B cell (primary cell): ENCODE data around the gene LIPG. TPM values are rescaled to one million over a fixed set of nuclear protein-coding genes. Genes with fewer than 3 reads are reported as not detected.

ENCODE experiments used
- ATAC-seq: fragments of 200-7000 bp; cut with Tn5 transposase; one replicate; pipeline ENCODE4 v1.10.0; 2021; ENCODE audit warnings: low read depth, mild to moderate bottlenecking, moderate number of reproducible peaks, moderate library complexity
- CTCF ChIA-PET: fragments of 350-600 bp; sonication (Branson Sonifier 250); formaldehyde crosslinking; loops from one replicate; lab custom pipeline; 2021; ENCODE audit warnings: antibody characterized with exemption, inconsistent platforms; lab: Charles Lee
- POLR2A ChIA-PET: fragments of 350-600 bp; sonication (Branson Sonifier 250); formaldehyde crosslinking; loops from one replicate; lab custom pipeline; 2021; ENCODE audit warnings: antibody characterized with exemption; lab: Charles Lee
- DNase-seq: peaks from one replicate; pipeline ENCODE4 v3.0.0; 2013
- H2AFZ ChIP-seq: 2 replicates; pipeline ENCODE4 v1.6.1; 2012; ENCODE audit warnings: mild to moderate bottlenecking, low read depth, low read length; ENCODE audit not compliant: insufficient read depth, poor library complexity, severe bottlenecking
- H3K27ac ChIP-seq, 2 donors: 1 replicate in 1 of 2; 2 replicates in 1 of 2; pipeline ENCODE4 v1.5.1; 2012 to 2013; ENCODE audit warnings: low read length in 2 of 2, mild to moderate bottlenecking in 2 of 2, moderate library complexity in 1 of 2
- H3K27me3 ChIP-seq, 4 experiments: fragments of 200-600 bp in 1 of 4; sonication (generic) in 1 of 4; replicated peaks in 1 of 4; 1 replicate in 2 of 4; 2 replicates in 2 of 4; pipeline versions ENCODE4 v1.6.1 to v1.7.0; 2013 to 2016; ENCODE audit warnings: low read length in 3 of 4, mild to moderate bottlenecking in 2 of 4, mixed read lengths in 1 of 4, moderate library complexity in 1 of 4; ENCODE audit not compliant: insufficient read depth in 4 of 4, control insufficient read depth in 3 of 4; ENCODE audit errors: control extremely low read depth in 1 of 4
- H3K36me3 ChIP-seq, 2 experiments: replicated peaks in 1 of 2; 1 replicate in 1 of 2; 2 replicates in 1 of 2; pipeline versions ENCODE4 v1.6.1 to v1.7.1; 2013; ENCODE audit warnings: low read length in 1 of 2; ENCODE audit not compliant: insufficient read depth in 2 of 2, control insufficient read depth in 1 of 2; ENCODE audit errors: control extremely low read depth in 1 of 2, extremely low read depth in 1 of 2
- H3K4me1 ChIP-seq, 2 donors: fragments of 200-600 bp in 1 of 2; sonication (generic) in 1 of 2; 1 replicate in 1 of 2; 2 replicates in 1 of 2; pipeline versions ENCODE4 v1.5.1 to v1.6.1; 2013 to 2017; ENCODE audit warnings: low read length in 2 of 2; ENCODE audit not compliant: control insufficient read depth in 2 of 2, insufficient read depth in 2 of 2
- H3K4me2 ChIP-seq: replicated peaks from 2 replicates; pipeline ENCODE3; 2012; ENCODE audit warnings: mild to moderate bottlenecking, low read depth, low read length; ENCODE audit not compliant: poor library complexity, severe bottlenecking
- H3K4me3 ChIP-seq, 5 experiments: fragments of 200-600 bp in 1 of 5; sonication (generic) in 1 of 5; 1 replicate in 3 of 5; 2 replicates in 2 of 5; pipeline versions ENCODE4 v1.5.1 to v1.7.0; 2011 to 2016; ENCODE audit warnings: low read length in 4 of 5, mild to moderate bottlenecking in 4 of 5, low read depth in 2 of 5, control low read depth in 1 of 5, moderate library complexity in 1 of 5; ENCODE audit not compliant: insufficient read depth in 1 of 5; ENCODE audit errors: control extremely low read depth in 1 of 5, extremely low read depth in 1 of 5
- H3K79me2 ChIP-seq: fragments of 200-600 bp; sonication (generic); one replicate; pipeline ENCODE4 v1.6.0; 2016; ENCODE audit warnings: low read length; ENCODE audit not compliant: control insufficient read depth, insufficient read depth
- H3K9ac ChIP-seq: fragments of 200-600 bp; sonication (generic); 2 replicates; pipeline ENCODE4 v1.6.1; 2017; ENCODE audit warnings: mild to moderate bottlenecking, low read length, moderate library complexity
- H3K9me3 ChIP-seq, 3 donors: one replicate each; pipeline versions ENCODE4 v1.6.1 to v1.7.1; 2013; ENCODE audit warnings: low read length in 2 of 3; ENCODE audit not compliant: control insufficient read depth in 2 of 3, insufficient read depth in 1 of 3; ENCODE audit errors: control extremely low read depth in 1 of 3
- H4K20me1 ChIP-seq: 2 replicates; pipeline ENCODE4 v1.6.0; 2012; ENCODE audit warnings: mild to moderate bottlenecking, low read length; ENCODE audit not compliant: insufficient read depth, control insufficient read depth, poor library complexity, severe bottlenecking
- H3K27ac Mint-ChIP-seq: one replicate; pipeline ENCODE4 v1.8.0; 2021; ENCODE audit warnings: mixed read lengths
- H3K27me3 Mint-ChIP-seq: one replicate; pipeline ENCODE4 v1.8.0; 2021; ENCODE audit warnings: mixed read lengths
- H3K4me1 Mint-ChIP-seq: one replicate; pipeline ENCODE4 v1.8.0; 2021; ENCODE audit warnings: mixed read lengths
- H3K4me3 Mint-ChIP-seq: one replicate; pipeline ENCODE4 v1.8.0; 2021; ENCODE audit warnings: mixed read lengths
- H3K9me3 Mint-ChIP-seq: one replicate; pipeline ENCODE4 v1.8.0; 2022; ENCODE audit warnings: mixed read lengths; ENCODE audit not compliant: insufficient read depth
- CTCF ChIP-seq: fragments of 200-600 bp; IDR thresholded peaks from one replicate; pipeline ENCODE4 v1.8.0; 2022; ENCODE audit warnings: antibody characterized with exemption, mild to moderate bottlenecking
- EZH2 ChIP-seq: IDR thresholded peaks from 2 replicates; pipeline ENCODE4 v1.6.1; 2012; ENCODE audit warnings: borderline replicate concordance, low read depth, mild to moderate bottlenecking, moderate library complexity, low read length; ENCODE audit not compliant: insufficient read depth, poor library complexity, severe bottlenecking
- WGBS: methylation state at CpG from one replicate; pipeline ENCODE4 v1.1.5; 2013; ENCODE audit warnings: missing lambda C conversion rate; ENCODE audit not compliant: insufficient coverage; 5-methylcytosine and 5-hydroxymethylcytosine counted together
- intact Hi-C: fragments of 100-400 bp; cut with micrococcal nuclease; formaldehyde crosslinking; loops from one replicate; pipeline ENCODE4 v1.10.0; 2022
- polyA plus RNA-seq: library from polyadenylated mRNA; depleted of rRNA; stranded (reverse); fragments of >200 nt; gene quantifications from 2 replicates; pipeline ENCODE4 v1.2.3, GENCODE V29; 2012
- total RNA-seq, 2 donors: library from RNA; stranded (reverse); fragments of 120-200 nt in 1 of 2; gene quantifications; 1 replicate in 1 of 2; 2 replicates in 1 of 2; pipeline versions ENCODE4 v1.2.3 to v1.2.4, GENCODE V29; 2013 to 2022

LIPG gene
- total and polyA plus RNA-seq, 2 donors (not counting 1 experiment from before 2014, with no cell fraction given), result not detected

- Histone ChIP-seq H3K27ac (no peak overlapping the region), H3K9ac (no peak overlapping the region), H4K20me1 (no peaks in the 10 kb centered on the region), H3K36me3 (no peaks in the 10 kb centered on the region), H3K9me3 (peaks cover 0 to 21% (median 0%) of the 10 kb centered on the region in 3 donors), H3K4me1 (peaks cover 20 to 30% of the 10 kb centered on the region in 2 donors), H3K4me2 (no peak overlapping the region), H2AFZ (no peak overlapping the region), H3K27me3 (peaks cover 0 to 58% (median 34%) of the 10 kb centered on the region in 4 experiments), H3K79me2 (no peaks in the 10 kb centered on the region), H3K4me3 (no peak overlapping the region)
- ATAC-seq, result no peak
- intact Hi-C loops, result no loop called here
- H3K9me3 Mint-ChIP-seq, result no peaks in the 10 kb centered on the region
- H3K4me1 Mint-ChIP-seq, result peaks cover 28% of the 10 kb centered on the region
- no peak overlapping the region for H3K27ac Mint-ChIP-seq
- TF ChIP-seq EZH2, result no peak
- no peak for TF ChIP-seq CTCF
- DNase-seq, result no peak
- ChIA-PET CTCF (no interaction called here), POLR2A (no interaction called here)
- H3K4me3 Mint-ChIP-seq, result no peak overlapping the region
- WGBS, result 82% methylated on average over 4 of the region's 8 CpGs
- H3K27me3 Mint-ChIP-seq, result peaks cover 70% of the 10 kb centered on the region
Measured at GRCh38 chr18:49563701-49564517, 2.1 kb downstream of the LIPG start.

GRCh38 chr18:49564518-49564834 lies 2.6 kb downstream of the LIPG start:
- H3K4me1 ChIP-seq, result peaks cover 20 to 30% of the 10 kb centered on the region in 2 donors
- no peak overlapping the region for H3K27ac ChIP-seq
- no peak for DNase-seq
- H3K9me3 Mint-ChIP-seq, result no peaks in the 10 kb centered on the region
- no peak overlapping the region for H3K27ac Mint-ChIP-seq
- H3K4me3 Mint-ChIP-seq, result no peak overlapping the region
- ChIA-PET POLR2A (no interaction called here), CTCF (no interaction called here)
- intact Hi-C loops, result no loop called here
- H3K36me3 ChIP-seq, result no peaks in the 10 kb centered on the region
- H3K27me3 Mint-ChIP-seq, result peaks cover 70% of the 10 kb centered on the region
- TF ChIP-seq CTCF (no peak), EZH2 (no peak)
- no peak overlapping the region for H3K4me3 ChIP-seq
- H3K4me2 ChIP-seq, result no peak overlapping the region
- H3K27me3 ChIP-seq, result peaks cover 0 to 58% (median 34%) of the 10 kb centered on the region in 4 experiments
- H3K9me3 ChIP-seq, result peaks cover 0 to 21% (median 0%) of the 10 kb centered on the region in 3 donors
- no peak for ATAC-seq
- H3K9ac ChIP-seq, result no peak overlapping the region
- H3K4me1 Mint-ChIP-seq, result peaks cover 28% of the 10 kb centered on the region
- no peaks in the 10 kb centered on the region for H3K79me2 ChIP-seq
- H2AFZ ChIP-seq, result no peak overlapping the region
- no peaks in the 10 kb centered on the region for H4K20me1 ChIP-seq
